ENCODE measurements around the gene APOBEC3F. TPM values are rescaled to one million over a fixed set of nuclear protein-coding genes. Genes with fewer than 3 reads are reported as not detected.
"Not testable (repeated sequence)": the region's sequence is repeated elsewhere in the genome, so short reads cannot be mapped to it uniquely, and the experiment has no call there.

The APOBEC3F gene
- total RNA-seq, 1 donor from 2014 or later = 5.9 TPM

DNA sequence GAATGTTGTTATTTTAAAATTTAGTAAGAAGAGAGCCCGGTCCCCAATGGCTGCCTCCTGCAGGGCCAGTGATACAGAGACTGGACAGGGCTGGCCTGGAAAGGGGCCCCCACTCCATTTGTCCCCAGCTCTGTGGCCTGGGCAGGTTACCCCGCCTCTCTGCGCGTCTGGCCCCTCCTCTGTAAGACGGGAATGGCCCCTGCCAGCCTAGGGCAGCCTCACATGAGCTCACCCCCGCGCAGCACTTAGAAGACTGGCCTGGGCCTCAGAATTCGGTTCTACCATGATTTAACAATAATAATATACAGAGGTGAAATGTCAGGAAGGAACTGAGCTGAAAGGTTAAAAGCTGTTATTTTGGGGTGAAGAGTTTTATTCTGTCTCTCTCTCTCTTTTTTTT, 37.7 kb downstream of the APOBEC3F start:
- Mint-ChIP-seq H3K27ac (ENCODE audit: unreplicated experiment) (no peak overlapping the region), H3K4me1 (peaks cover 35% of the 10 kb centered on the region), H3K27me3 (ENCODE audit: low read depth) (no peaks in the 10 kb centered on the region), H3K36me3 (ENCODE audit: low read depth) (no peaks in the 10 kb centered on the region), H3K4me3 (no peak overlapping the region), H3K9me3 (no peaks in the 10 kb centered on the region)
- no peak for TF ChIP-seq CTCF (conservative IDR thresholded peaks at IDR 0.05)
- no peak for DNase-seq (ENCODE audit: low read depth, low spot score)

DNA sequence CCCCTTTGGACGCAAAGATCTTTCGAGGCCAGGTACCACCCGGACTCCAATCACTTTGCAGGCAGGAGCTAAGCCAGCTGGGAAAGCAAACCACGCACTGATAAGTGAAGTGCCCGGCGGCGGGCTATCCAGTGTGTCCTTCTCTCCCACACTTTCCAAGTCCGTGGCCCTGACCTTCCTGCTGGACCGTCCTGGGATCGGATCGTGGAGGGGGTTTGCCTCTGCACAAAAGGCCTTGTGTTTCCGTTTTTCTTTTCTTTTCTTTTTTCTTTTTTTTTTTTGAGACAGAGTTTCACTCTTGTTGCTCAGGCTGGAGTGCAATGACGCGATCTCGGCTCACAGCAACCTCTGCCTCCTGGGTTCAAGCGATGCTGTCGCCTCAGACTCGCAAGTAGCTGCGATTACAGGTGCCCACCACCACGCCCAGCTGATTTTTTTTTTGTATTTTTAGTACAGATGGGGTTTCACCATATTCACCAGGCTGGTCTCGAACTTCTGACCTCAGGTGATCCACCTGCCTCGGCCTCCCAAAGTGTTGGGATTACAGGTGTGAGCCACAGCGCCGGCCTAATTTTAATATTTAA, 38.5 kb downstream of the APOBEC3F start:
- H3K27ac Mint-ChIP-seq (ENCODE audit: unreplicated experiment); DNase-seq (ENCODE audit: low read depth, low spot score); H3K9me3 Mint-ChIP-seq; H3K27me3 Mint-ChIP-seq (ENCODE audit: low read depth); H3K4me3 Mint-ChIP-seq; H3K36me3 Mint-ChIP-seq (ENCODE audit: low read depth): not testable (repeated sequence)
- H3K4me1 Mint-ChIP-seq = peaks cover 32% of the 10 kb centered on the region

- Mint-ChIP-seq H3K4me1 (peaks cover 32% of the 10 kb centered on the region), H3K36me3 (ENCODE audit: low read depth) (no peaks in the 10 kb centered on the region), H3K27me3 (ENCODE audit: low read depth) (no peaks in the 10 kb centered on the region), H3K9me3 (no peaks in the 10 kb centered on the region), H3K4me3 (no peak overlapping the region), H3K27ac (ENCODE audit: unreplicated experiment) (no peak overlapping the region)
- no peak for DNase-seq (ENCODE audit: low read depth, low spot score)
- no peak for TF ChIP-seq CTCF (conservative IDR thresholded peaks at IDR 0.05)
These were observed 39.5 kb downstream of the APOBEC3F start for GRCh38 chr22:39080052-39080762.

DNA sequence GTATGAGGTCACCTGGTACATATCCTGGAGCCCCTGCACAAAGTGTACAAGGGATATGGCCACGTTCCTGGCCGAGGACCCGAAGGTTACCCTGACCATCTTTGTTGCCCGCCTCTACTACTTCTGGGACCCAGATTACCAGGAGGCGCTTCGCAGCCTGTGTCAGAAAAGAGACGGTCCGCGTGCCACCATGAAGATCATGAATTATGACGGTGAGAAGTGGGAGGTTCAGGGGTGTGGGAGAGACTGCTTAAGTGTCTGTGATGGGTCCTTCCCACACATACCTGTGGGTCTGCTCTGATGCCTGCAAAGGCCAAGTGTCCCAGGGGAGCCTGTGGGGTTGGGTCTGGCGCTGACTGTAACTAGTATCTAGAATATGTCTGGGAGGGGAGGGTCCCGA, 40.4 kb downstream of the APOBEC3F start:
- Mint-ChIP-seq H3K27ac (ENCODE audit: unreplicated experiment) (no peak overlapping the region), H3K9me3 (no peaks in the 10 kb centered on the region), H3K27me3 (ENCODE audit: low read depth) (no peaks in the 10 kb centered on the region), H3K36me3 (ENCODE audit: low read depth) (no peaks in the 10 kb centered on the region), H3K4me1 (peaks cover 25% of the 10 kb centered on the region), H3K4me3 (no peak overlapping the region)
- DNase-seq (ENCODE audit: low read depth, low spot score) = no peak
- no peak for TF ChIP-seq CTCF (conservative IDR thresholded peaks at IDR 0.05)

DNA sequence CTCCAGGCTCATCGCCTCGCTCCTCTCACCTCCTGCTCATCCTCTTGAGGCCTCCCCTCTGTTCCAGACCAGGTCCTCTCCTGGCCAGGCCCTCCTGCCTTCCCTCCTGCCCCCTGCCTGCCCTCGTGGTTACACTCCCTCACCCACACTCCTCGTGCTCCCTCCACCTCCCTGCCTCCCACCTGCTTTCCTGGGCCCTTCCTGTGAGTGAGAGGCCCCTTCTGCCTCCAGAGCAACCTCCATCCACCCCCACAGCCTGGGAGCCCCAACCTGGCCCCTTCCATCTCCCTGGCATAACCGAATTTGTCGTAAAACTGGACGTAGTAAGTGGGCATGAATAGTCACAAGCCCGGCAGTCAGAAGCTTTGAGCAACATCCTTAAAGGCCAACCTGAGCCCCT, 40.9 kb downstream of the APOBEC3F start:
- no peak for TF ChIP-seq CTCF (conservative IDR thresholded peaks at IDR 0.05)
- Mint-ChIP-seq H3K9me3 (no peaks in the 10 kb centered on the region), H3K4me1 (peaks cover 24% of the 10 kb centered on the region), H3K4me3 (no peak overlapping the region), H3K27me3 (ENCODE audit: low read depth) (no peaks in the 10 kb centered on the region), H3K27ac (ENCODE audit: unreplicated experiment) (no peak overlapping the region), H3K36me3 (ENCODE audit: low read depth) (no peaks in the 10 kb centered on the region)
- no peak for DNase-seq (ENCODE audit: low read depth, low spot score)

Measured in neural crest cell (in vitro differentiated cells).